Measurements from ENCODE around the gene LRIT2. TPM values are rescaled to one million over a fixed set of nuclear protein-coding genes. Genes with fewer than 3 reads are reported as not detected.
A peak's percentile ranks its signal among the peaks of the same experiment; 100 is the strongest.

Gene LRIT2
- total RNA-seq, 1 experiment from 2014 or later: not detected

DNA sequence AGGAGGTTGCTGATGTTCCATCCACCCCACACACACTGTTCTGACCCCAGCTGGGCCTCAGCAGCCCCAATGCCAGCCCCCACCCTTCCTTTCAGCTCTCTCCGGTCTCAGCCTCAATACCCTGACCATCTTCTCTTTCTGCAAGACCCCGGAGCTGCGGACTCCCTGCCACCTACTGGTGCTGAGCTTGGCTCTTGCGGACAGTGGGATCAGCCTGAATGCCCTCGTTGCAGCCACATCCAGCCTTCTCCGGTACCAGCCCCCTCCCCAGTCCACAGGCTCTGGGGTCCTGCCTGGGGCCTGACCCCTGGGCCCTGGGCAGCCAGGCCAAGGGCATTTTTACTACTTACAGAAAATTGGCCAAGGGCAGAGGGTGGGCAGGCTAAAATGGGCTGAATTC is 22.2 kb upstream of the LRIT2 start:
- no peak for TF ChIP-seq EZH2 (IDR thresholded peaks at IDR 0.05; ENCODE audit: borderline replicate concordance, low read depth, low read length, poor library complexity, severe bottlenecking)
- TF ChIP-seq, protein P1, sequence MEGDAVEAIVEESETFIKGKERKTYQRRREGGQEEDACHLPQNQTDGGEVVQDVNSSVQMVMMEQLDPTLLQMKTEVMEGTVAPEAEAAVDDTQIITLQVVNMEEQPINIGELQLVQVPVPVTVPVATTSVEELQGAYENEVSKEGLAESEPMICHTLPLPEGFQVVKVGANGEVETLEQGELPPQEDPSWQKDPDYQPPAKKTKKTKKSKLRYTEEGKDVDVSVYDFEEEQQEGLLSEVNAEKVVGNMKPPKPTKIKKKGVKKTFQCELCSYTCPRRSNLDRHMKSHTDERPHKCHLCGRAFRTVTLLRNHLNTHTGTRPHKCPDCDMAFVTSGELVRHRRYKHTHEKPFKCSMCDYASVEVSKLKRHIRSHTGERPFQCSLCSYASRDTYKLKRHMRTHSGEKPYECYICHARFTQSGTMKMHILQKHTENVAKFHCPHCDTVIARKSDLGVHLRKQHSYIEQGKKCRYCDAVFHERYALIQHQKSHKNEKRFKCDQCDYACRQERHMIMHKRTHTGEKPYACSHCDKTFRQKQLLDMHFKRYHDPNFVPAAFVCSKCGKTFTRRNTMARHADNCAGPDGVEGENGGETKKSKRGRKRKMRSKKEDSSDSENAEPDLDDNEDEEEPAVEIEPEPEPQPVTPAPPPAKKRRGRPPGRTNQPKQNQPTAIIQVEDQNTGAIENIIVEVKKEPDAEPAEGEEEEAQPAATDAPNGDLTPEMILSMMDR (conservative IDR thresholded peaks at IDR 0.05; ENCODE audit: low read depth, low read length): no peak
- Histone ChIP-seq H3K27ac (ENCODE audit: low read depth, low read length, poor library complexity, severe bottlenecking) (no peak overlapping the region), H3K27me3 (replicated peaks; ENCODE audit: insufficient read depth, low read depth, low read length, poor library complexity) (peaks cover 19% of the 10 kb centered on the region), H3K9me3 (ENCODE audit: low read depth, low read length, poor library complexity, severe bottlenecking) (no peaks in the 10 kb centered on the region), H3K4me1 (ENCODE audit: insufficient read depth, low read length, poor library complexity, severe bottlenecking) (no peaks in the 10 kb centered on the region), H3K4me3 (ENCODE audit: low read depth, low read length, poor library complexity, severe bottlenecking) (no peak overlapping the region), H3K36me3 (ENCODE audit: insufficient read depth, low read length, poor library complexity, severe bottlenecking) (no peaks in the 10 kb centered on the region)
- intact Hi-C loops (cut with micrococcal nuclease; ENCODE audit: unreplicated experiment): no loop called here
- no peak for DNase-seq (ENCODE audit: low spot score)
- ChIA-PET POLR2A (ENCODE audit: low non-redundant PET) (no interaction called here), CTCF (no interaction called here)
- BruUV-seq (replicated peaks): no TSS peak

DNA sequence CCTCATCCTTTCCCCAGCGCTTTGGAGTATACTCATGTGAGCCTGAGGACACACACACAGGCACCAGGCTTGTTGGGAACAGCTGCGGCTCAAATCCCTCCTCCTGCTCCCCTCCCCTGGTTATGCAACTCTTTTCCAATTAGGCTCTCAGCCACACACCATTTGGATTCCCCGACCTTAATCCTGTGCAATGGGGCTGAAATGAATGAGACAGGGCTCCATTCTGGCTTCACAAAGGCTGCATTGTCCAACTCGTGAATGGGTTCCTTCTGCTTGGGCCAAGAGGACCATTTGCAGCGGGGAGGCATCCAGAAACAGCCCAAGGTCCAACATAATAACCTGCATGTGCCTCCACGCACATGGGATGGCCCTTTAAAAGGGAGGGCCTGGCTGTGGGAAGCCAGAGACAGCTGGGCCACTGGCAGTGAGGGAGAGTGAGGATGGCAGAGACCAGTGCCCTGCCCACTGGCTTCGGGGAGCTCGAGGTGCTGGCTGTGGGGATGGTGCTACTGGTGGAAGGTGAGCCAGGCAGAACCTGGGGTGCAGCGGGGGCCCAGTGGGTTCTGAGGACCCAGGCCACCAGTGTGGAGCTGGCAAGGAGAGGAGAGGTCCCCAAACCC is 19.4 kb upstream of the LRIT2 start, which contains the start of gene RGR:
Gene RGR, plus strand, starts transcription at position 403 of the 620 bp plus-strand sequence. Its CDS starts 38 bp downstream, at position 441.
- no TSS peak for BruUV-seq (replicated peaks)
- Histone ChIP-seq H3K4me3 (ENCODE audit: low read depth, low read length, poor library complexity, severe bottlenecking) (no peak within 1 kb of the TSS), H3K4me1 (ENCODE audit: insufficient read depth, low read length, poor library complexity, severe bottlenecking) (no peaks in the 10 kb centered on the region), H3K27ac (ENCODE audit: low read depth, low read length, poor library complexity, severe bottlenecking) (no peak within 1 kb of the TSS), H3K9me3 (ENCODE audit: low read depth, low read length, poor library complexity, severe bottlenecking) (no peaks in the 10 kb centered on the region), H3K36me3 (ENCODE audit: insufficient read depth, low read length, poor library complexity, severe bottlenecking) (no peaks in the 10 kb centered on the region), H3K27me3 (replicated peaks; ENCODE audit: insufficient read depth, low read depth, low read length, poor library complexity) (peaks cover 26% of the 10 kb centered on the region)
- ChIA-PET POLR2A (ENCODE audit: low non-redundant PET) (no interaction called here), CTCF (no interaction called here)
- no peak for TF ChIP-seq EZH2 (IDR thresholded peaks at IDR 0.05; ENCODE audit: borderline replicate concordance, low read depth, low read length, poor library complexity, severe bottlenecking)
- TF ChIP-seq, protein P1 (conservative IDR thresholded peaks at IDR 0.05; ENCODE audit: low read depth, low read length): no peak
- intact Hi-C loops (cut with micrococcal nuclease; ENCODE audit: unreplicated experiment): no loop called here
- DNase-seq (ENCODE audit: low spot score): peak; percentile 47

DNA sequence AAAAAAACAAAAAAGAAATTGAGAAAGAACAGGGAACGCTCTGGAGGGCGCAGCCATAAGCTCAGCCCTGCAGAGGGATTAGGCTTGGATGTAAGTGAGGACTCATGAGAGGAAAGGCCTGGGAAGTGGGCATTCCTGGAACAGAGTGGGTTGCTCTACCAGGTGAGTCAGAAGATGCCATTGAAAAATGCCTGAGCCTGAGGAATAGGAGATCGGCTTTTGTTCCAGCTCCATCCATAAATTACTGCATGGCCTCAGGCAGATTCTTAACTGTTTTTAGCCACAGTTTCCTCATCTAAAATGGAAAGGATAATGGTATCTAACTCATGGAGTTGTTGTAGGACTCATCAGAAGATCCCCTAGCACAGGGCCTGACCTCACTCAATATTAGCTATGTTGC is 18.4 kb upstream of the LRIT2 start:
- intact Hi-C loops (cut with micrococcal nuclease; ENCODE audit: unreplicated experiment): no loop called here
- Histone ChIP-seq H3K36me3 (ENCODE audit: insufficient read depth, low read length, poor library complexity, severe bottlenecking) (no peaks in the 10 kb centered on the region), H3K9me3 (ENCODE audit: low read depth, low read length, poor library complexity, severe bottlenecking) (no peaks in the 10 kb centered on the region), H3K27ac (ENCODE audit: low read depth, low read length, poor library complexity, severe bottlenecking) (no peak overlapping the region), H3K4me1 (ENCODE audit: insufficient read depth, low read length, poor library complexity, severe bottlenecking) (no peaks in the 10 kb centered on the region), H3K27me3 (replicated peaks; ENCODE audit: insufficient read depth, low read depth, low read length, poor library complexity) (peaks cover 26% of the 10 kb centered on the region), H3K4me3 (ENCODE audit: low read depth, low read length, poor library complexity, severe bottlenecking) (no peak overlapping the region)
- BruUV-seq (replicated peaks): no TSS peak
- no peak for DNase-seq (ENCODE audit: low spot score)
- no peak for TF ChIP-seq EZH2 (IDR thresholded peaks at IDR 0.05; ENCODE audit: borderline replicate concordance, low read depth, low read length, poor library complexity, severe bottlenecking)
- TF ChIP-seq, protein P1 (conservative IDR thresholded peaks at IDR 0.05; ENCODE audit: low read depth, low read length): no peak
- POLR2A ChIA-PET (ENCODE audit: low non-redundant PET): no interaction called here
- CTCF ChIA-PET: no interaction called here
